HL-60/S4 treated with retinoic acid at 250 ng/mL for 4 days and 3 days (cell line): ENCODE data around the gene DTL.

ENCODE experiments used
- in situ Hi-C: fragments of 300-500 bp; cut with MboI; formaldehyde crosslinking; loops from 2 replicates; pipeline ENCODE4 v1.7.0; 2022; ENCODE audit warnings: low sequenced_read_pairs

The DTL gene

GRCh38 chr1:212034516-212035122 lies 929 bp upstream of the DTL start:
- in situ Hi-C loops: no loop called here

- in situ Hi-C loops: no loop called here
These were observed 472 bp downstream of the DTL start for GRCh38 chr1:212035835-212036605.

DNA sequence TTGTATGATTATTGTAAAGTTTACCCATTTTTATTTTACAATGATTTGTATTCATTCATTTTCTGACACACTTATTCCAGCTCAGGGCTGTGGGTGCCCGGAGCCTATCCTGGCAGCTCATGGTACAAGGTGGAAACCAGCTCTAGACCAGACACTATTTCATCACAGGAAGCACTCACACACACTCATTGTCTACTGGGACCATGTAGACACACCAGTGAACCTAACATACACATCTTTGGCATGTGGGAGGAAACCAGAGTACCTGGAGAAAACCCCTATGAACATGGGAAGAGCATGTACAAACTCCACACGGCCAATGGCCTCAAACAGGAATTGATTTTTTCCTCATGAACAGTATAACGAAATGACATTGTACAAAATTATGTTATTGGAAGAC lies 2.4 kb downstream of the DTL start:
- in situ Hi-C loops: no loop called here

GRCh38 chr1:212039622-212040021 lies 4.1 kb downstream of the DTL start:
- in situ Hi-C loops: no loop called here

- in situ Hi-C loops: no loop called here
These were observed 5.3 kb downstream of the DTL start for GRCh38 chr1:212040629-212041412.

DNA sequence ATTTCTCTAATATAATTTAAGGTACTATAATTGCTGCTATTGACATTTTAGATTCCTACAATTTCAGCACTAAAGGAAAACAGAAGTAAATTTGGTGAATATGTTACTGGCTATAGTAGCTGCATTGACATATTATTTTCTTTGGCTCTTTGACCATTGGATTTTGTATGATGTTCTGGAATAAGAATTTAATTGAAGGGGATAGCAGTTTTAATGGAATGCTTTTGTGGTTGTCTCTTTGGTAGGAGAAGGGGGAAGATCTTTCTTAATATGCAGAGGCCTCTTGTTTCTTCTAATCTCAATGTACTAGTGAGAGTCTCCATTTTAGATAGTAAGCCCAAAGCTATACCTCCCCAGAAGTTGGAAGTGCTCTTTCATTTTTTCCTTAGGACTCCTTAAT lies 6.9 kb downstream of the DTL start:
- in situ Hi-C loops: no loop called here

- in situ Hi-C loops: no loop called here
These were observed 9.3 kb downstream of the DTL start for GRCh38 chr1:212044851-212045250.

- in situ Hi-C loops: no loop called here
These were observed 10.4 kb downstream of the DTL start for GRCh38 chr1:212045981-212046380.

GRCh38 chr1:212053993-212054392 lies 18.4 kb downstream of the DTL start:
- in situ Hi-C loops: loop anchor here (25.0 kb wide), 2 partner anchors 308 to 933 kb away; no protein-coding TSS in a partner anchor

GRCh38 chr1:212055333-212055732 lies 19.8 kb downstream of the DTL start:
- in situ Hi-C loops: loop anchor here (25.0 kb wide), 2 partner anchors 307 to 932 kb away; no protein-coding TSS in a partner anchor

GRCh38 chr1:212060632-212061472 lies 25.3 kb downstream of the DTL start:
- in situ Hi-C loops: loop anchor here (10.0 to 25.0 kb wide), 3 partner anchors 301 to 926 kb away; no protein-coding TSS in a partner anchor

DNA sequence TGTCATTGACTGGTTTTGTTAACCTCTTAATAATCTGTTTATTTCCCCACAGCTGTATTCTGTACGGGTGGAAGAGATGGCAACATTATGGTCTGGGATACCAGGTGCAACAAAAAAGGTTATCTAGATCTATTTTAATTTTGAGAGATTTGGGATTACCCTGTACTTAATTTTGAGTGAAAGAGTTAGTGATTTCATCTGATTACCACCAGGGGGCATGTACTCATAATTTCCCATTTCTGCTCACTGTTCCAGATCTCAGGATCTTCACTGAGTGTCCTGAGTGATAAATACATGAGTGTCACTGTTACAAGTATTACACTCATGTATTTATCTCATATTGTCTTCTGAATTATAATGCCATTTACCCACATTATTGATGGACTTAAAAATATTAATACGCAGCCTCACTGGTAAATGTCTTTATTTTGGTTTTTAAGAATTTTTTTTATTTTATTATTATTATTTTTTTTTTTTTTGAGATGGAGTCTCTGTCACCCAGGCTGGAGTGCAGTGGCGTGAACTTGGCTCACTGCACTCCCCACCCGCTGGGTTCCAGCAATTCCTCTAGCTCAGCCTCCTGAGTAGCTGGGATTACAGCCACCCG lies 27.4 kb downstream of the DTL start:
- in situ Hi-C loops: loop anchor here (10.0 to 25.0 kb wide), 3 partner anchors 299 to 924 kb away; no protein-coding TSS in a partner anchor

DNA sequence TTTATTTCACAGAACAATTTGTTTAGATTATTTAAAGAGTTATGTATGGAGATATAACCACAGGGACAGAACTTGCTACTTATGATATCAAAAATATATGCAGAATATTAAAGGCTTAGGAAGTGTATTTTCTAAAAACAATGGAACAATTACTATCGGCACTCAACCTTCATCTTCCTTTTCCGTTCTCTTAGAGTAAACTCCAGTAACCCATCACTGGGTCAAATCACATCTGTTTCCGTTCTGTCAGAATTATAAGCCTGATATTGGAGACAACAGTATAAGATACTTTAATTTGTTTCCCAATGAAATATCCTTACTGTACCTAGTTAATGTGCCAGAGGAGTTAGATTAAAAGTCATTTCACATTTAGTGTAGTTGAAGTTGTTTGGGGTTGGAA lies 32.2 kb downstream of the DTL start:
- in situ Hi-C loops: loop anchor here (10.0 to 25.0 kb wide), 3 partner anchors 295 to 920 kb away; no protein-coding TSS in a partner anchor

DNA sequence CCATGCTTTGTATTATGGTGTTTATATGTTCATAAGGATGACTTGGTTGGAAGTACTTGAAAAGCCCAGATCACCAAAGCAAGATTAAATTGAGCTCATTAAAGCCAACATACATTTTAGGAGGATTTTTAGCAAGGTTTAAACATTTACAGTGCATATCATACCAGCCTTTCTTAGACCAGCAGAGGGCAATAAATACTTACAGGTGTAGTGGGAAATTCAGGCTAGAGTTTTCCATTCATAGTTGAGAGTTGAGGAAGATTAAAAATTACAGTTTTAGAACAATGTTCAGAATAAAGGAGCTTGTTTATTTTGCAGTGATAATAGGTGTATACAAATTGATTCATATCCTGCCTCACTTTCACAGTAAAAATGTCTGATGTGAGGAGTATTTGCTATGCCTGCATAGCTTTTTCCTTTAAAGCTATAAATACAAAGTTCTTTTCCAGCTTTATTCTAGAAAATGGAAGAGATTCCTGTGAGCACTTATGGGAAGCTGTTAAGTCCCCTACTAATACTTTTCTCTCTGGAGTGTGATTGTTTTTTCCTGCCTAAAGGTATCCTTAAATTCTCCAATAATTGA lies 35.3 kb downstream of the DTL start:
- in situ Hi-C loops: loop anchor here (10.0 to 25.0 kb wide), 3 partner anchors 224 to 916 kb away; no protein-coding TSS in a partner anchor

DNA sequence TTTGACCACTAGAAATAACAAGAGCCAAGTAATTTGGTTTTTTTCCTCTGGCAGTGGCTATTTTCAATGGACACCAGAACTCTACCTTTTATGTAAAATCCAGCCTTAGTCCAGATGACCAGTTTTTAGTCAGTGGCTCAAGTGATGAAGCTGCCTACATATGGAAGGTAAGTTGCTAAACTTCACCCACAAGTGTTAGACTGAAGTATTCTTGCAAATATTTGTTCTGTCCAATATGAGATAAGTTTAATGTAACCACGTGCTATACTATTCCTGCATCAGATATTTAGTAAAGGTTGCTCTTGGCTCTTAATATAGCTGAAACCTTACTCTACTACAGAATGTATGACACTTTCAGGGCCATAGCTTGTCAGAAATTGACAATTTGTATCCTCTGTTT lies 36.5 kb downstream of the DTL start:
- in situ Hi-C loops: loop anchor here (10.0 to 25.0 kb wide), 3 partner anchors 223 to 915 kb away; no protein-coding TSS in a partner anchor

GRCh38 chr1:212073490-212073889 lies 37.9 kb downstream of the DTL start:
- in situ Hi-C loops: loop anchor here (10.0 to 25.0 kb wide), 3 partner anchors 221 to 914 kb away; no protein-coding TSS in a partner anchor

GRCh38 chr1:212074313-212074712 lies 38.8 kb downstream of the DTL start:
- in situ Hi-C loops: loop anchor here (10.0 to 25.0 kb wide), 3 partner anchors 220 to 913 kb away; no protein-coding TSS in a partner anchor

DNA sequence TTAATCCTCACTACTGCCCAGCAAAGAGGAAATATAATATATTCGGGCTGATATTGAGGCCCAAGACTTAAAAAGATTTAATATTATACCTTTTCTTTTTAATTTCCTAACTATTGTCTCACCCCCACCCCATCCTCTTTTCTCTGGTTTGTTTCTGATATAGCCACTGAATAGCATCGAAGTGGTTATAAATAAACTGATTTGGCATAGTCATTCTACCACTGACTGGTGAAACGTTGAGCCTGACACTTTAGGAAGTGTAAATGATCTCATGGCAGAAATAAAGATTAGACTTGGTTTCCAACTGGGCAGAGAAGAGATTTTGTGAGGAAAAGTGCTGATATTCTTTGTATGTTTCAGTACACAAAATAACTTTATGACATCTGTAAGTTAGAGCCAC lies 39.3 kb downstream of the DTL start:
- in situ Hi-C loops: loop anchor here (10.0 to 25.0 kb wide), 3 partner anchors 220 to 912 kb away; no protein-coding TSS in a partner anchor

- in situ Hi-C loops: loop anchor here (10.0 kb wide), 1 partner anchor 218 kb away; no protein-coding TSS in a partner anchor
These were observed 41.5 kb downstream of the DTL start for GRCh38 chr1:212077028-212077427.
